Activated effector memory CD4-positive, alpha-beta T cell treated with Interleukin-2 at 50 U/mL for 16 hours (primary cell): Measurements from ENCODE around the gene ADGRG7.

Source experiments
- DNase-seq: peaks from one replicate; pipeline ENCODE4 v3.0.0-alpha.2; 2020

The ADGRG7 gene

GRCh38 chr3:100702980-100703345 lies 93.6 kb downstream of the ADGRG7 start:
- no peak for DNase-seq

GRCh38 chr3:100703865-100704264 lies 94.5 kb downstream of the ADGRG7 start:
- no peak for DNase-seq

GRCh38 chr3:100706365-100706764 lies 97.0 kb downstream of the ADGRG7 start:
- no peak for DNase-seq

GRCh38 chr3:100708644-100708988 lies 99.2 kb downstream of the ADGRG7 start:
- DNase-seq, result no peak

- peak; percentile 95 for DNase-seq
Measured at GRCh38 chr3:100708989-100709841, 99.8 kb downstream of the ADGRG7 start, which contains the start of gene TFG. Gene TFG, plus strand, starts transcription at chr3:100709494. Its CDS starts 4,192 bp downstream, at chr3:100713686.

- peak; percentile 20 for DNase-seq
Measured at GRCh38 chr3:100709842-100710260, 100.5 kb downstream of the ADGRG7 start.

GRCh38 chr3:100710261-100710968 lies 101.0 kb downstream of the ADGRG7 start:
- peak; percentile 18 for DNase-seq

- DNase-seq, result no peak
Measured at GRCh38 chr3:100715176-100715575, 105.8 kb downstream of the ADGRG7 start.

GRCh38 chr3:100717063-100717462 lies 107.7 kb downstream of the ADGRG7 start:
- no peak for DNase-seq

- DNase-seq, result no peak
Measured at GRCh38 chr3:100717637-100718487, 108.5 kb downstream of the ADGRG7 start.

GRCh38 chr3:100719136-100719535 lies 109.7 kb downstream of the ADGRG7 start:
- no peak for DNase-seq

GRCh38 chr3:100720426-100720825 lies 111.0 kb downstream of the ADGRG7 start:
- DNase-seq, result no peak

- DNase-seq, result no peak
Measured at GRCh38 chr3:100725935-100726513, 116.6 kb downstream of the ADGRG7 start.

- DNase-seq, result no peak
Measured at GRCh38 chr3:100726706-100727105, 117.3 kb downstream of the ADGRG7 start.

GRCh38 chr3:100730524-100730923 lies 121.1 kb downstream of the ADGRG7 start:
- no peak for DNase-seq

GRCh38 chr3:100732435-100732834 lies 123.0 kb downstream of the ADGRG7 start:
- no peak for DNase-seq

- DNase-seq, result no peak
Measured at GRCh38 chr3:100737334-100737733, 127.9 kb downstream of the ADGRG7 start.

GRCh38 chr3:100740207-100740606 lies 130.8 kb downstream of the ADGRG7 start:
- DNase-seq, result no peak

- no peak for DNase-seq
Measured at GRCh38 chr3:100743535-100743934, 134.1 kb downstream of the ADGRG7 start.

- DNase-seq, result no peak
Measured at GRCh38 chr3:100744671-100745070, 135.3 kb downstream of the ADGRG7 start.
